Kidney glomerular epithelial cell (primary cell): ENCODE data around the gene DDX54.

Source experiments
- DNase-seq: peaks from one replicate; lab custom pipeline; 2025; lab: John Stamatoyannopoulos, UW

DDX54 gene

GRCh38 chr12:113185180-113186032 lies at the start of gene DDX54, which contains the start of gene RITA1:
DDX54 (minus strand) TSS chr12:113185478; CDS start chr12:113185451, 27 bp downstream.
RITA1 (plus strand) TSS chr12:113185721; CDS start chr12:113186747, 1,026 bp downstream.
- DNase-seq = peak; percentile 68

GRCh38 chr12:113234483-113234882 lies 49.2 kb upstream of the DDX54 start:
- no peak for DNase-seq

- no peak for DNase-seq
Observed at GRCh38 chr12:113233967-113234366, 48.7 kb upstream of the DDX54 start.

- peak; percentile 51 for DNase-seq
Observed at GRCh38 chr12:113232840-113233585, 47.7 kb upstream of the DDX54 start.

GRCh38 chr12:113232089-113232839 lies 47.0 kb upstream of the DDX54 start:
- DNase-seq = no peak

GRCh38 chr12:113231235-113232088 lies 46.2 kb upstream of the DDX54 start:
- peak; percentile 93 for DNase-seq

- no peak for DNase-seq
Observed at GRCh38 chr12:113230315-113231234, 45.3 kb upstream of the DDX54 start.

GRCh38 chr12:113228394-113229028 lies 43.2 kb upstream of the DDX54 start:
- no peak for DNase-seq

- DNase-seq = no peak
Observed at GRCh38 chr12:113227686-113228391, 42.6 kb upstream of the DDX54 start.

GRCh38 chr12:113226696-113227568 lies 41.7 kb upstream of the DDX54 start:
- no peak for DNase-seq

GRCh38 chr12:113224955-113225354 lies 39.7 kb upstream of the DDX54 start:
- no peak for DNase-seq

- DNase-seq = peak; percentile 88
Observed at GRCh38 chr12:113222730-113223531, 37.7 kb upstream of the DDX54 start.

- DNase-seq = peak; percentile 44
Observed at GRCh38 chr12:113221997-113222729, 36.9 kb upstream of the DDX54 start.

GRCh38 chr12:113221181-113221996 lies 36.1 kb upstream of the DDX54 start, which contains the start of gene TPCN1:
TPCN1 (plus strand) TSS chr12:113221464; CDS start chr12:113226853, 5,389 bp downstream.
- DNase-seq = peak; percentile 100

- DNase-seq = no peak
Observed at GRCh38 chr12:113220593-113221180, 35.4 kb upstream of the DDX54 start.
